Femur (tissue), 1 donor: ENCODE data around the gene CLCN4.

Source experiments
- DNase-seq: peaks from one replicate; pipeline ENCODE4 v3.0.0-alpha.2; 2017

CLCN4 gene

DNA sequence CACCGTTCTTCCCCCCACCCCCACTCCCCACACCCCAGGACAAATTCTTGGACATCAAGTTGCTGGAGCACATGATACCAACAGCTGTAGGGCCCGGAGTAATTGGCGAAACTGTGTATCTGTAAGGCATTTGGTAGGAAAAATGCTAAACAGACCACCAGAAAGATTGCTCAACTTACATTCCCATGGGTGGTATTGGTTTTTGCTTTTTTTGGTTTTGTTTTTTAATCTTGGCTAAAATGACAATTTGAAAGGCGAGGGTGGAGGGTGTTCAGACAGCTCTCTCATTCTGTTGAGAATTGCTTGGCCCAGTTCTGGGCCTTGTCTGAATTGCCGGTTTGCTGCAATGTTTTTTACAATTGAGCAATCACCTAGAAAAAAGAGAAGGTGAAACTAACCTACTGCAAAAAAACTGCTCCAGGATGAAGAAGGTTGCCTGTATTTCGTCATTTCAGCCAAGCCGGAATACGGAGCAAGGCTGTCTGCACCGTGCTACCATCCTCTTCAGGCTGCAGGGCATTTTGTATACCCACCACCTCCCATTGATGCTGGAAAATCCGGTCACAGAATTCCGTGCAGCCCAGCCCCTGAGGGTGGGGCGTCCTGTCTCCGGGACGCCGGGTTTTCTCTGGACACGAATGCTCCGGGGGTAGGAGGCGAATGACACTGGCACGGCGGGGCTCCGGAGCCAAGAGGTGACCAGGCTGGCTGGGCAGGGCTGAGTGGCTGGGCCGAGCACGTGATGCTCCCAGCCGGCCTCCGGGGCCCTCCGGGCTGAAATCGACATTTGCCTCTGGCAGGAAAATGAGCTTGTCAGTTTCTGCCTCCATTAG lies at the start of gene CLCN4:
TSS of gene CLCN4 (plus strand) at position 777 of the 833 bp plus-strand sequence. CDS start 28,058 bp downstream, outside the sequence.
- DNase-seq, result peak; percentile 73

DNA sequence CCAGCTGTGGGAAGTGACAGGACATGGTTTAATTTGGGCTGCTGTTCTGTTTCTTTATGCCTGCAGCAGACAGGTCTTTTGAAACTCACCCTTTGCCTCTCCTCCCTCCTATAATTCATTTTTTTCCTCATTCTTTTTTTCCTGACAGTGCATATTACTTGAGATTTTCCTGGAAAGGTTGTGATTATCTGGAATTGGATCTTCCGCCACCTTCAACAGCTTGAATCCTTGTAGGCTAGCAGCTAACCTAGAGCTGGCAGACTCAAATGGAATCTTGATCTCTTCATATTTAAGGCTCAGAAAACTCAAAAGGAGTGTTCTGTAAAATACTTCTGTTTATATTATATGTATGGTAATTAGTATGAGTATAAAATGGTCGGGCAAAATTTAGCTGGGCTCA lies 49.3 kb upstream of the CLCN4 start:
- no peak for DNase-seq

DNA sequence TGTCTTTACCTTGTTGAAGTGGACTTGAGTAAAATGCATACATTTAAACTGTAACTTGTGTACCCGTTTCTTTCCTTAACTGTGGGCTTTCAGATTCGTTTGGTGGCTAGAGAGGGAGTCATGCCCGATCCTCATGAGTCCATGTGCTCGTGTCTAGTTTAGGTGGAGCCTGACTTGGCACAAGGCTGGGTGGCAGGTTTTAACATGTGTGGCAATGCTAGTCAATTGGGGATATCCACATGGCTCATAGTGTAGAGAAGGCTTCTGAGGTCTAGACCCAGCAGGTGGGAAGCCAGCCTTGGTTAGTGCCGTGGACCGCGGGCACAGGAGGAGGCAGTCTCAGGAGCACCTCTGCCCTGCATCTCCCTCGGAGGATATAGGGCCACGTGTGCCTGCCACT lies 48.5 kb upstream of the CLCN4 start:
- DNase-seq, result no peak

DNA sequence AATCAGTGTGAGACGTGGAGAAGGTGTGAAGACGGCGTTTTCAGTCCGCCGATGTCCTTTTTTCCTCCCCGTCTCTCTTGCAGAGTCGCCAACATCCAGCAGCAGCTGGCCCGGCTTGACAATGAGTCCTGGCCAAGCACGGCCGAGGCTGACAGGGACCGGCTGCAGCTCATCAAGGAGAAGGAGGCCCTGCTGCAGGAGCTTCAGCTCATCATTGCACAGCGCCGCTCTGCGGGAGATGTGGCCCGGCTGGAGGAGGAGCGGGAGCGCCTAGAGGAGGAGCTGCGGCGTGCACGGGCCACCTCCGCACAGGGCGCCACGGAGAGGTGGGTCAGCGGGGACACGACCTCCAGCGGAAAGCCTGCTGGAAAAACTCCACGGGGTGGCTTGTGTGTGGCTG lies 47.1 kb upstream of the CLCN4 start:
- DNase-seq, result peak; percentile 53

DNA sequence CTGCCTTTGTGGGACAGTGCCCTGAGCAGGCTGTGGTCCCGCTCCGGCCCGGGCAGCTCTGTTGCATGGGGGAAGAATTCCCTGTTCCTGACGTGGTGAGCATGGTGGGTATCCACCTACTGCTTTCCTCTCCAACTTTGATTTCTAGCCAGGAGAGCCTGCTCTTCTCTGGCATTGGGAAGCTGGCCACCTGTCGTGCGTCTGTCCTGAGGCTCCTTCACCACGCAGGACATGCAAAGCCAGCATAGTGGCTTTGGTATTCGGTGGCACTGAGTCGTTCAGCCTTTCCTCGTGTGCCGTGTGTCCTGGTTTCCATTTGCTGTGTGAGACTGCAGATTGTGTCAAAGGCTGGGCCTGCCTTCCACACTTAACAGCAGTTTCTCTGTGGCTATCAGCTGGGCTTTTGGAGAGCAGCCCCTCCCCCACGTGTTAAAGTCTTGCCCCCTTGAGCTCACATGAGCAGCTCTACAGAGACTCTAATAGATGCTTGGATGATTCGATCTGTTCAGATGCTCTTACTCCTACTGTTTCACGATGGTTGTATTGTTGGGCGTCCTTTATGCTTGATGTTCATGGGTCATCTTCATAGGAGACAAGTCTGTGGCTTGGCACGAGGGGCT lies 46.3 kb upstream of the CLCN4 start:
- no peak for DNase-seq

DNA sequence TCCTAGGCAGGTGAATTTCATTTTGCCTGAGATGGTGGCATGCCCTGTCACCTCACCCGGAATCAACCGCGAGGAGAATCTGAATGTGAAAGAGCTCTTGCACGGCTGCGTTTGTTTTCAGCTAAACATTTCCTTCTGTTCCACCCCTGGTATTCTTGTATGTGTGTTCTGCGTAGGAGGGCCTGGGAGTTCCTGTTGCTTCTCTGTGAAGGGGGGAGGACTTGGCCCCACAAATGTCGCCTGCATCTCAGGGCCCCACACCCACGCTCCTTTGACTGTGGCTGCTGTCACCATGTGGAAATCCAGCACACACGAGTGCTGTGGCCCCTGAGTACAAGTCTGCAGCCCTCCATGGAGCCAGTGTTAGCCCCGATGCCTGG lies 45.8 kb upstream of the CLCN4 start:
- no peak for DNase-seq

DNA sequence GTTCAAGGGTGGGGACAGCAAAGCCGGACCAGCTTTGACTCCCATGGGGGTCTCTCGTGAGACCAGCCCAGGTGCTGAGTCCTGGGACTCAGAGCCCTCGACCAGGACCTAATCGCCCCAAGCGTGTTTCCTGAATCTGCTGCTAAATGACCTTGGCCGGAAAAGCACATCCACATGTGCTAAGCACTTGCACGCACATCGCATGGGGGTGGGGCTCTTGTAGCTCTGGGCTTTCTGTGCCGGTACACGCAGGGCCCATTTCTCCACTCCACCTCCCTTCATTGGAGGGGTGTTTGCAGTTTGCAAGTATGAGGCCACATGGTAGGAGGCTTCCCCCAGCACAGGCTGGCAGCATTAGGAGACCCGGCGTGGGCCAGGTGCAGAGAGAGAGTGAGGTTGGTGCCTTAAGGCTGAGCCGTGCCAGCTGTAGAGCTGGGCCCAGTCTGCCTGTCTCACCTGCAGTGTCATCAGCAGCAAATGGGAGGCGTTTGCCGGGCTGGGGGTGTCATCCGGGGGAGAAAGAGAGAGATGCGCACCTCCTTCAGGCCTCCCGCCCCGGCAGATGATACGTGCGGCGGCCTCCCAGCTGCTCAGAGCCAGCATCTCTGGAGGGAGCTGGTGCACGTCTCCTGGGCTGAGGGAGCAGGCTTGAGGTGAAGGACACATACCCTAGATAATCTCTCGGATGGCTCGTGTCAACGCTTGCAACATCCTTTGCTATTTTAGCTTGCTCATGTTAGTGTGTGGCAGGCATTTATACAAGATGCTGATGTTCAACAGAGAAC lies 45.2 kb upstream of the CLCN4 start:
- DNase-seq, result no peak

DNA sequence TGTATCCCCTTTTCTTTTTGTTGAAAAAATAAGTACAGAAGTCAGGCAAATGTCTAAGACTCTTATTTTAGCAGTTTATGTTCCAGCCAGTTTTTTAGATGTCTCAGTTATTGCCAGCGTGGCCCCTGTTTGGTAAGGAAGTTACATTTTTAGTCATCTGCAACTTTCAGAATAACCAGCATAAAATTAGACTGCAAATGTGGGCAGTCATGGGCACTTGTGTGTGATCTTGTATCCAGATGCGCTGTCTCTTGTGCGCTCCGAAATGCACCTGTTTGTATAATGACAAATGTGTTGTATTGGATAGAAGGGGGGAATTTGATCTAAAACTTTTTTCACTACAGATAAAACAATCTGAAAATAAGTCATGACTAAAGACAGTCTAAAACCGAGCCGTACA lies 44.3 kb upstream of the CLCN4 start:
- no peak for DNase-seq

DNA sequence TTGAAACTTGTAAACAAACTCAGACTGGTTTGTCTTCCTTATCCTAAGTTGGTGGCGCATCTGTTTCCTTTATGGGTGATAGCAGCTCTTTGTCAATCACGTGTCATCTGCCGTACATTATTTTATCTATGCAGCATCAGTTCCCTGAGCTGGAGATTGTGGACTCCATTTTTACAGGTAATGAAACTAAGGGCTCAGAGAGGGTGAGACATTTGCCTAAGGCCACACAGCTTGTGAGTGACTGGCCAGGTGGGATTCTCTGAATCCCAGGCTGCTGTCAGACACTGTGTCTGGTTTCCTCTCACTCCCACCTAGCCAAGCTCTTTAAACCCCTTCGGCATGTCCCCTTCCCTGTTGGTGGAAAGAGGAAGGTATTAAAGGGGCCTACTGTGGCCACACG lies 41.7 kb upstream of the CLCN4 start:
- DNase-seq, result no peak

DNA sequence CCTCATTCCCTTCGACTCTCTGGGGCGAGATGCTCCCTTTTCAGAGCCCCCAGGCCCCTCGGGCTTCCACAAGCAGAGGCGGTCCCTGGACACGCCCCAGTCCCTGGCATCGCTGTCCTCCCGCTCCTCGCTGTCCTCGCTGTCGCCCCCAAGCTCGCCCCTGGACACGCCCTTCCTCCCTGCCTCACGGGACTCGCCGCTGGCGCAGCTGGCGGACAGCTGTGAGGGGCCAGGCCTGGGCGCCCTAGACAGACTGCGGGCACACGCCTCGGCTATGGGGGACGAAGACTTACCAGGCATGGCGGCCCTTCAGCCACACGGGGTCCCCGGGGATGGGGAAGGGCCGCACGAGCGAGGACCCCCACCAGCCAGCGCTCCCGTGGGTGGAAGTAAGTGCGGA lies 39.5 kb upstream of the CLCN4 start:
- DNase-seq, result no peak

DNA sequence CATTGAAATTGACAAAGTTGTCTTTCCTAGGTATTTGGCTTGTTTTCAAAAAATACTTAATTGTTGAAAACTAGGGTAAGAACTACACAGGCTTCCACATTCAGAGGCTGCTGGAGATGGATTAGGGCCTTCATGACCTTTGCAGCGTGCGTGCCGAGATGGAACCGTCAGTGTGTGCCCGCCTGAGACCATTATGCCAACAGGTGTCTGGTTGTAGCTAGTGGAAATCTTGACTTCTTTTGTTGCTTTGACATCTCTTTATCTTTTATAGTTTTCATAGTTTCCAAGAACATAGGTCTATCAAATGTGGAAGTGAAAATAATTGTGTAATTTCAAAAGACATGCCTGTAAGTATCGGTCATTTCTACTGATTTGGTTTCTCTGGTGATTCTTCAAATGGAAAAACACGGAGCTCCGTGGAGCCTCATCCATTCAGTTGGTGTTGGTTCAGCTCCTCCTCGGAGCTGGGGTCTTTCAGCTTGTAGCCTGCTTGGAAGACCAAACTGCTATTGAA lies 38.9 kb upstream of the CLCN4 start:
- DNase-seq, result no peak

DNA sequence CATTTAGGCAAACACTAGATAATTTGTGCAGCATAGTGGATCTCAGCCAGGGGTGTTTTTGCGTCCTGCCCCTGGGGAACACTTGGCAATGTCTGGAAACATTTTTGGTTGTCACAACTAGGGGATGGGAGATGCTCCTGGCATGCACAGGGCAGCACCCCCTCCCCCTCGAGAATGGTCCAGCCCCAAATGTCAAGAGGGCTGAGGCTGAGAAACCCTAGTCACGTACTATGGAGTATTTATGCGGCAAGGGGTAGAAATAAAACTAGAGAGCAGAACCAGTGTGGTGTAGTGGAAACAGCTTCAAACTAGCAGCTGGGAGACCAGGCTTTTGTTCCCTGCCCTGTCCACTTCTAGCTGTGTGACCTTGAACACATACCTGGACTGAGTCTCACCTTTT lies 38.2 kb upstream of the CLCN4 start:
- no peak for DNase-seq

DNA sequence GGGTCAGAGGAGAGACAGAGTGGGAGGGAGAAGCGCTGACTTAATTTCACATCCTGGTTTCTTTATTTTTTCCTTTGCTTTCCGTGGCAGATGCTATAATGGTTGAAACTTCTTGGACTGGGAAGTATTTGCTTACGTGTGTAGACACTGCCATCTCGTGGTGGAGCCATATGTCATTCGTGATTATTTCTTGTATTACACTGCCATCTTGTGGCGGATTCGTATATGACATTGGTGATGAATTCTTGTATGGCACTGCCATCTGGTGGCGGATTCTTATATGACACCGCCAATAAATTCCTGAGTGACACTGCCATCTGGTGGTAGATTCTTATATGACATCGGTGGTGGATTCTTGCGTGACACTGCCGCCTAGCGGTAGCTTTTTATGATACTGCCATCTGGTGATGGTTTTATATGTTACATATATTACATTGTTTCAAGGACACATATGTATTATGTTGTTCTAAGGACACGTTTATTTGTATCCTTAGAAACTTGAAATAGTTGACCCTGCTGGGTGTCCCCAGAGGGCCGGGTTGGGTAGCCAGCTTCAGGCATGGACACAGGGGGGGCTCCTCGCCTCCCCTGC lies 37.3 kb upstream of the CLCN4 start:
- DNase-seq, result peak; percentile 87

DNA sequence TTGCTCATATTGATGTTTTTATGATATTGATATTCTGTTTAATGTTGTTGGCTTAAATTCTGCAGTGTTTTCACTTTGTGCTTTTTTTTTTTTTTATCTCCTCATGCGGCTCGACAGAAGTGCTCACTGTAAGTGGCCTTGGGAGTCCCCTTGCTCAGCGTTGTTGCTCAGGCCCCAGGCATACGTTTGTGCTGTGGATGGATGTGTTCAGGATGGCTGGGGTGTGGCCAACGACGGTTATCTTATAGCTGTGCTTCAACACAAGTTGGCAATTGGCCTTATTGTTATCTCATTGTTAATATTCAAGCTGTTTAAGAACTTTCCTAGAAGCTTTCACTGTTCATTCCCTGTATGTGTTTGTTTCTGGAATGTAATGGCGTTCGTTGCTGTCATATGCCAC lies 36.4 kb upstream of the CLCN4 start:
- DNase-seq, result no peak

DNA sequence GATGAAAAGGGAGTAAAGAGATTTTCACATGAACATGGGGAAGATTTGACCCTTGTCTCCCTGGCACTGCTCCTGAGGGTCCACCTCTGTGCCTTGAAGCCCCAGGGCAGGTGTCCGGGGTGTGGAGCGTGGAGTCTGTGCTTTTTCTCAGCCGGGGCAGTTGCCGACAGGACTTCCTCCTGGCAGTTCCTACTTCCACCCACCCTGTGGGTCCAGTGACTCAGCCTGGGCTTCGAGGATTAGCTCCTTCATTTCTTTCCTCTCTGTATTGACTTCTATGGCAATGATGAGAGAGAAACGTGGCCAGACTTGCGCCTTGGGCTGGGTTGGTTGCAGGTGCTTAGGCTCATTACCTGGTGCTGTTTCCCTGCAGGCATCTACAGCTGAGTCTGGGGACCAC lies 35.9 kb upstream of the CLCN4 start:
- DNase-seq, result no peak

DNA sequence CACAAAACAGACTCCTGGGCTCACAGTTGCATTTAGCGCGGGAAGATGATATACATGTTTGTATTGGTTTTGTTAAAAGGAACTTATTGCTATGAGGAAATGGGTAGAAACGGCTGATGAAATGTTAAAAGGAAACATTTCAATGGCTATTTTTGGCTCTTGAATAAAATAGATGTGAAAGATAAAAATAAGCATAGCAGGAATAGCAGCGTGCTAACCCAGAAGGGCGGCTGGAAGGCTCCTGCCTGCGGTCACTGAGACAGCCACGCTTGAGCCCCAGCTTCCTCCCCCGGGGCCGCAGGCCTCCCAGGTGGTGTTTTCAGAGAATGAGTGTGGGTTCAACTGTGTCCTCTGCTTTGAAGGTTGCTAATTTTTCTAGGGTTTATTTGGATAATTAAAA lies 35.0 kb upstream of the CLCN4 start:
- DNase-seq, result peak; percentile 51

DNA sequence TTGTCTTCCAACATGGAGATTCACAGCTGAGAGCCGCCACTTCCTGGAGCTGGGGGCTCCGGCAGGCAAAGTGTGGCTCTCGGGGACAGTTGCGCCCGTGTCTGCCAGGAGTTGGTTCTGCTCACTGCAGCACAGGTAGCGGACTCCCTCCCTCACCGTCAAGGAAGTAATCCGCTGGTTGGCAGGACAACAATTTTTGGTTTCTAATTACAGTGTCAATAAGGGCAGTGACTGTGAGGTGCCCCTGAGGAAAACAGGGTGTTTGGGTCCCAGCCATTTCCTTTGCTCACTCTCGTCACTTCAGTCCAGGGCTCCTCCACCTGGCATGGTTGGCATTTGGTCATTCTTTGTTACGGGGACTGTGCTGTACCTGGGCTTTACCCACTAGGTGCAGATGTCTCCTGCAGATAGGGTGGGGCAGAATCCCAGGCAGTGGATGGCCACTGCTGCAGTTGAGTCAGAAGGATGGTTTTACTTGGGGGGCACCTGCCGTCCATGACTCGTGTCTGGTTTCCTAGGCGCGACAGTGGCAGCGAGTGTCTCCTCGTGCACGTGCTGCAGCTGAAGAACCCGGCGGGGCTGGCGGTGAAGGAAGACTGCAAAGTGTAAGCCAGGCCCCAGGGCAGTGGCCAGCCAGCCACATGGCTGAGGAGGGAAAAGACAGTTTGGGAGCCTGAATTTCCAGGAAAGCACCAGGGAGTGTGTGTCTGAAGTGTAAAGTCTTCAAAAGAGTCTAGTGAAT lies 32.1 kb upstream of the CLCN4 start:
- no peak for DNase-seq

DNA sequence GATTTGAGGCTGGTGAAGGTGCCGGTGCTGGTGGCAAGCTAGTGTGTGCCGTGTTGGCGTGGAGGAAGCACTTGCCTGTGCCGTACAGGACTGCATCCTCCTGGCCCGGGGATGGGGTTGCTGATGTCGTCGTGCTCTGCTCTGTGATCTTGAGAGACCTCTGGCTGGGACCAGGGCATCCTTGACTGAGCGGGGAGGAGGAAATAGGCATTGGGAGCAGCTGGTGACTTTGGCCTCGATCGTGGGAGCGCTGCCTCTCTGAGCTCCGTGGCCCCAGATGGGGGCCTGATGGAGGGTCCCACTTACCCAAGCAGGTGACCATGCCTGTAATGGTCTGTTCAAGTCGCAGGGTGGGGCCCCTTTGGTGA lies 31.5 kb upstream of the CLCN4 start:
- DNase-seq, result no peak

DNA sequence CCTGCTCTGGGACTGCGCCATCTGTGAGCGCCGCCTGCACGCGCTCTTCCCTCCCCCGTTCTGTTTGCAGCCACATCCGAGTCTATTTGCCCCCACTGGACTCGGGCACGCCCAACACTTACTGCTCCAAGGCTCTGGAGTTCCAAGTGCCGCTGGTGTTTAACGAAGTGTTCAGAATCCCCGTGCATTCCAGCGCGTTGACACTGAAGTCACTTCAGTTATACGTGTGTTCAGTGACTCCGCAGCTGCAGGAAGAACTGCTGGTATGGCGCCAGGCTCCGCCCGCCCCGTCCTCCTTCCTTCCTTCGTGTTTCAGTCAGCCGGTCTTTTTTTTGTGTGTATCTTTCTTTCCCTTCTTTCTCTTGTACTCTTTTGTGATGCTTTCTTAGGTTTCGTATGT lies 30.7 kb upstream of the CLCN4 start:
- no peak for DNase-seq

DNA sequence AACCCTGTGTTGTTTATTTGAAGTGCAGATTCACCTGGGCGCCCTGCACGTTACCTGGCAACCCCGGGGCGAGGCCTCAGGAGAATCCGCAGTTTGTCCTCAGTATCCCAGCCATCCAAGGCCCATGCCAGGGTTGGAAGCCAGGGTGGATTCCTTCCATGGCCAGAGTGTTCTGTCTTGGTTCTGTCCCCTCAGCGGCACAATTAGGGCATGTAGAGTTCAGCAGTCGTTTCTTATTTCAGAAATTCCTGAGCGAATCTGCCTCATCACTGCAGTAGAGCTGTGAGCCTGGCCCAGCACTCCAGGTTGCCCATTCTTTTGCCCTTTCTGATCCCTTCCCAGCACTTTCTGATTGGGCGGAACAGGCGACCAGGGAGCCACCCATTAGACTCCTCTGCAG lies 29.9 kb upstream of the CLCN4 start:
- DNase-seq, result no peak

DNA sequence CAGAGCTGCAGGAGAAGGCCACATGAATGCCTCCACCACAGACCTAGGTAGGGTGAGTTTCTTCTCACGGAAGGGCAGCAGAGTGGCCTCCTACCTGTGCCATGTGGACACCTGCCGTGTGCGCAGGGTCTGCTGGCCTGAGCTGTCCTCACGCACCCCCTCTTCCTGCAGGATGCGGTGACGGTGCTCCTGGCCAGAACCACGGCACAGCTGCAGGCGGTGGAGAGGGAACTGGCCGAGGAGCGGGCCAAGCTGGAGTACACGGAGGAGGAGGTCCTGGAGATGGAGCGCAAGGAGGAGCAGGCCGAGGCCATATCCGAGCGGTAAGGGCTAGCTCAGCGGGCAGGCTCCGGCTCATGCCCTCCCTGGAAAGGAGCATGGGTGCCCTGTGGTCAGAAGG lies 28.4 kb upstream of the CLCN4 start:
- no peak for DNase-seq

DNA sequence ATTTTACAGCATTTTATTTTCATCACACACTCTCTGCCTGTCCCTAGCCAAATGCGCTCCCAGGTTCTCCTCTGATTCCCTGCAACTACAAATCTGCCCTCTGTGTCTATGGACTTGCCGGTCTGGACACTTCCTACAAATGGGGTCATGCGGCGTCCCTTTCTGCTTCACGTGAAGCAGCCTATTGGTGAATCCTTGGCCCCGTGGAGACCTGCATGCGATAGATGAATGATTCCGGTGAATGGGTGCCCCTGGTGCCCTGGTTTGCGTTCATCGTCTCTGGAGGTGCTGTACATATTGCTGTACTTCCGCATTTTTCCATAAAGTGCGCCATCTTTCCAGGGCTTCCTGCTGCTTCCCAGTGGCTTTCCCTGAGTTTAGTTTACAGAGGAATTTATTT lies 27.5 kb upstream of the CLCN4 start:
- DNase-seq, result no peak

DNA sequence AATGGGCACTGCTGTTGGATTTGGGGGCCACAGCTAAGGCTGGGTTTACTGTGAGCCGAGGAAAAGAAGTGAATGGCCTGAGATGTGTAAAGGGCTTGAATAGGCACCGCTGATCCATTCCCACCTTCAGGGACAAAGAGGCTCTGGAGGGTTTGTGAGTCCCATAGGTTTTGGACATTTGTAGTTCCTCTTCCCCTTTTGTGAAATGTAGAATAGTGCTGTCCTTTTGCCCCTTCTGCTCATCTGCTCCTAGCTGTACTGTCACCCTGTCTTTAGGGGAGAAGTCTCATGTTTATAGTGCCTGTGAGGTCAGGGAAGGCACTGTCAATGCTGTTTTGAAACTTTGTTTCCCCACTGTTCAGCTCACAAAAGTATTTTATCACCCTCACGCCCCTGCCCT lies 26.4 kb upstream of the CLCN4 start:
- no peak for DNase-seq
